ENCODE measurements around the gene ASXL3. TPM values are rescaled to one million over a fixed set of nuclear protein-coding genes. Genes with fewer than 3 reads are reported as not detected.

Gene ASXL3
- total RNA-seq, 2 donors from 2014 or later = 0.71 to 1.1 TPM

DNA sequence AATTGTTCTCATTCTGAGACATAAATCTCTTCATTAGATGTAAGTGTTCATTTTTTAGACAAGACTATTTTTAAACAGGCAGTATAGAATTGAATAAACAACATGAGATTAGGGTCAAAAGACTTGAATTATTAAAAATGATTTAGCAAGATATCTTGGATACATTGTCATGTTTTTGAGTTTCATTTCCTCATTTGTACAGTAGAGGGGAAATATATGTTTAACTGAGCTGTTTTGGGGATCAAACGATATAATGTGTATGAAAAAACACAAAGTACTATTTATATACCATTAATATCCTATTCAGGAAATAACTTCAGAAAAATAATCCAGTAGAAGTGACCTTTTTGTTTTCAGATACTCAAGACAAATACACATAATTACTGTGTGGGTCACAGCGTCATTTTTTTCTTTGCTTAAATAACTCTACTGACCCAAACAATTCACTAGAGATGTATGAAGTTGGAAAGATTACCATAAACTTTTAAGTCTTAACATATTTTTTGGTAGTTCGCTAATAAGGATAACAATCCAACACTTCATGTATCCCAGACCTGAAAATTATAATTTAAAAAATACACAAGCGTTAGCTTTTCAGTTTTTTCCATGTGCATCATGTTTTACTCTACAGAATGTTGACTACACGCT lies 896 bp upstream of the ASXL3 start:
- Histone ChIP-seq H3K9me3 (ENCODE audit: control insufficient read depth, low read length) (no peaks in the 10 kb centered on the region), H3K9ac (ENCODE audit: extremely low read depth, low read length, poor library complexity, severe bottlenecking) (peak overlapping the region; percentile 15), H3K27ac (ENCODE audit: low read depth, low read length) (peak overlapping the region; percentile 98), H3K36me3 (ENCODE audit: control insufficient read depth, insufficient read depth, low read length) (no peaks in the 10 kb centered on the region), H3K4me3 (ENCODE audit: low read length) (peak overlapping the region; percentile 82), H3K27me3 (ENCODE audit: control insufficient read depth, insufficient read depth, low read length, poor library complexity, severe bottlenecking) (peaks cover 54% of the 10 kb centered on the region), H3K4me1 (ENCODE audit: control insufficient read depth, insufficient read depth, low read length) (no peaks in the 10 kb centered on the region)
- no peak for DNase-seq
- Mint-ChIP-seq H3K9me3 (no peaks in the 10 kb centered on the region), H3K27ac (no peak overlapping the region), H3K4me3 (no peak overlapping the region), H3K4me1 (peaks cover 6% of the 10 kb centered on the region), H3K27me3 (ENCODE audit: insufficient read depth) (peaks cover 47% of the 10 kb centered on the region), H3K36me3 (ENCODE audit: low read depth) (no peaks in the 10 kb centered on the region)
- TF ChIP-seq, protein P1, sequence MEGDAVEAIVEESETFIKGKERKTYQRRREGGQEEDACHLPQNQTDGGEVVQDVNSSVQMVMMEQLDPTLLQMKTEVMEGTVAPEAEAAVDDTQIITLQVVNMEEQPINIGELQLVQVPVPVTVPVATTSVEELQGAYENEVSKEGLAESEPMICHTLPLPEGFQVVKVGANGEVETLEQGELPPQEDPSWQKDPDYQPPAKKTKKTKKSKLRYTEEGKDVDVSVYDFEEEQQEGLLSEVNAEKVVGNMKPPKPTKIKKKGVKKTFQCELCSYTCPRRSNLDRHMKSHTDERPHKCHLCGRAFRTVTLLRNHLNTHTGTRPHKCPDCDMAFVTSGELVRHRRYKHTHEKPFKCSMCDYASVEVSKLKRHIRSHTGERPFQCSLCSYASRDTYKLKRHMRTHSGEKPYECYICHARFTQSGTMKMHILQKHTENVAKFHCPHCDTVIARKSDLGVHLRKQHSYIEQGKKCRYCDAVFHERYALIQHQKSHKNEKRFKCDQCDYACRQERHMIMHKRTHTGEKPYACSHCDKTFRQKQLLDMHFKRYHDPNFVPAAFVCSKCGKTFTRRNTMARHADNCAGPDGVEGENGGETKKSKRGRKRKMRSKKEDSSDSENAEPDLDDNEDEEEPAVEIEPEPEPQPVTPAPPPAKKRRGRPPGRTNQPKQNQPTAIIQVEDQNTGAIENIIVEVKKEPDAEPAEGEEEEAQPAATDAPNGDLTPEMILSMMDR (conservative IDR thresholded peaks at IDR 0.05) = no peak
- 51 to 67% methylated on average over 3 to 4 of the region's 5 CpGs for WGBS, 2 experiments (ENCODE audit: insufficient coverage in 1 of 2, insufficient read length in 1 of 2)

GRCh38 chr18:33578518-33579348 lies 714 bp downstream of the ASXL3 start:
- Histone ChIP-seq H3K9me3 (ENCODE audit: control insufficient read depth, low read length) (no peaks in the 10 kb centered on the region), H3K4me3 (ENCODE audit: low read length) (peak overlapping the region; percentile 83), H3K27ac (ENCODE audit: low read depth, low read length) (peak overlapping the region; percentile 97), H3K27me3 (ENCODE audit: control insufficient read depth, insufficient read depth, low read length, poor library complexity, severe bottlenecking) (peaks cover 61% of the 10 kb centered on the region), H3K9ac (ENCODE audit: extremely low read depth, low read length, poor library complexity, severe bottlenecking) (peak overlapping the region; percentile 49), H3K4me1 (ENCODE audit: control insufficient read depth, insufficient read depth, low read length) (no peaks in the 10 kb centered on the region), H3K36me3 (ENCODE audit: control insufficient read depth, insufficient read depth, low read length) (no peaks in the 10 kb centered on the region)
- DNase-seq = peak; percentile 63
- TF ChIP-seq, protein P1 (conservative IDR thresholded peaks at IDR 0.05) = no peak
- Mint-ChIP-seq H3K4me1 (peaks cover 7% of the 10 kb centered on the region), H3K9me3 (no peaks in the 10 kb centered on the region), H3K36me3 (ENCODE audit: low read depth) (no peaks in the 10 kb centered on the region), H3K27ac (no peak overlapping the region), H3K27me3 (ENCODE audit: insufficient read depth) (peaks cover 54% of the 10 kb centered on the region), H3K4me3 (no peak overlapping the region)
- WGBS, 2 experiments (ENCODE audit: insufficient coverage in 1 of 2, insufficient read length in 1 of 2) = 2 to 4% methylated on average over 31 to 80 of the region's 80 CpGs

- TF ChIP-seq, protein P1 (conservative IDR thresholded peaks at IDR 0.05) = no peak
- H3K27ac ChIP-seq (ENCODE audit: low read depth, low read length) = peak overlapping the region; percentile 97
- no peak overlapping the region for H3K4me3 Mint-ChIP-seq
- H3K36me3 ChIP-seq (ENCODE audit: control insufficient read depth, insufficient read depth, low read length) = no peaks in the 10 kb centered on the region
- no peaks in the 10 kb centered on the region for H3K9me3 Mint-ChIP-seq
- DNase-seq = no peak
- H3K9me3 ChIP-seq (ENCODE audit: control insufficient read depth, low read length) = no peaks in the 10 kb centered on the region
- H3K4me1 Mint-ChIP-seq = peaks cover 7% of the 10 kb centered on the region
- H3K4me1 ChIP-seq (ENCODE audit: control insufficient read depth, insufficient read depth, low read length) = no peaks in the 10 kb centered on the region
- H3K27me3 ChIP-seq (ENCODE audit: control insufficient read depth, insufficient read depth, low read length, poor library complexity, severe bottlenecking) = peaks cover 66% of the 10 kb centered on the region
- H3K27ac Mint-ChIP-seq = no peak overlapping the region
- peak overlapping the region; percentile 83 for H3K4me3 ChIP-seq (ENCODE audit: low read length)
- peaks cover 58% of the 10 kb centered on the region for H3K27me3 Mint-ChIP-seq (ENCODE audit: insufficient read depth)
- no peaks in the 10 kb centered on the region for H3K36me3 Mint-ChIP-seq (ENCODE audit: low read depth)
- H3K9ac ChIP-seq (ENCODE audit: extremely low read depth, low read length, poor library complexity, severe bottlenecking) = peak overlapping the region; percentile 49
- 58 to 63% methylated on average over 5 to 9 of the region's 16 CpGs for WGBS, 2 experiments (ENCODE audit: insufficient coverage in 1 of 2, insufficient read length in 1 of 2)
These were observed 1.6 kb downstream of the ASXL3 start for GRCh38 chr18:33579349-33580215.
